ENCODE results near the gene PEPD.

Gene PEPD

DNA sequence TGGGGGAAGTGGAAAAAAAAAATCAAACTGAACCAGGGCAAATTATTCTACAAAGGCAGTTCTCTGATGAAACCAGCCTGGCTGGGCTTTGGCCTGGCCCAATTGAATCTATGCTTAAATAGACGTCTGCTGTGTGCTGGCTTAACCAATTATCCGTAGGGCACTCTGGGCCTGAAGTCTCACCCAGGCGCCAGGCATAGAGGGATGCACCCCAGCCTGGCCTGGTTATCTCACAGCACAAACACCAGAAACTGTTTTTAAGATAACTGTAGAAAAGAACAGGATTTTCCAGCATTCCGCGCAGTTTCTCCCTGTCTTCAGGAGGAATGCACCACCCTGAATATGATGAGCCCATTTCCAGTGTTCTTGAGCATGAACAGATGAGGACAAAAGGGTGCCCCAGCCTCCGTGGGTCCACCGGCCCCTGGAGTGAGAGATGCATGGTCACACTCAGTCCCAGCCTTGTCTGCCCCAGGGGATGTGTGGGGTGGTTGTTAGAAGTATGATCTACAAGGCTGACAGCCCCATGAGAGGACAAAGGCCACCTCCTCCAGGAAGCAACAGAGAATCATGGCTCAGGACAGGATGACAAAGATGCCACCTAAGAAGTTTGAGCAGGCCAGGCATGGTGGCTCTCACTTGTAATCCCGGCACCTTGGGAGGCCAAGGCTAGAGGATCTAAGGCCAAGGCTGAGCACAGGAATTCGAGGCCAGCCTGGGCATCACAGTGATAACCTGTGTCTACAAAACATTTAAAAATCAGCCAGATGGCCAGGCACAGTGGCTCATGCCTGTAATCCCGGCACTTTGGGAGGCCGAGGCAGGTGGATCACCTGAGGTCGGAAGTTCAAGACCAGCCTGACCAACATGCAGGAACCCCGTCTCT, 50.2 kb downstream of the PEPD start:
- DNase-seq, result no peak

GRCh38 chr19:33470686-33471085, 50.9 kb downstream of the PEPD start:
- DNase-seq, result no peak

- DNase-seq, result no peak
These were observed 51.6 kb downstream of the PEPD start for GRCh38 chr19:33470040-33470330.

GRCh38 chr19:33469171-33470039, 52.2 kb downstream of the PEPD start:
- DNase-seq, result no peak

- DNase-seq, result no peak
These were observed 53.0 kb downstream of the PEPD start for GRCh38 chr19:33468361-33469170.

DNA sequence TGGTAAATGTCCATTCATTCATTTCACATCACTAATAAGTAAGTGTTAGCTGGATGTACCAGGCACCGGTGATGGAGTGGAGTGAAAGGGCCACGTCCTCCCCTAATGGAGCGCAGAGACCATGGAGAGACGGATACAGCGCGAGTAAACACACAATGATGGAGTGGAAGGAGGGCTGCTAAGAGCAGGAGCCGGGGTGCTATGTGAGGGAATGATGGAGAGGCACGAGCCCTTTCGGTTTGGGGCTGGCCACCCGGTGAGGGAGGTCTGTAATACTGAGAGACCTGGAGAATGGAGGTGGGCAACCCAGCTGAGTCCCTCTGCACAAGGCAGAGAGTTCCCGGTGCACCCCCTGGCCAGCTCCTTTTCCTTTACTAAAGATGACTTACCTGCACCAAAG, 53.7 kb downstream of the PEPD start:
- no peak for DNase-seq

- DNase-seq, result no peak
These were observed 55.8 kb downstream of the PEPD start for GRCh38 chr19:33465834-33466233.

DNA sequence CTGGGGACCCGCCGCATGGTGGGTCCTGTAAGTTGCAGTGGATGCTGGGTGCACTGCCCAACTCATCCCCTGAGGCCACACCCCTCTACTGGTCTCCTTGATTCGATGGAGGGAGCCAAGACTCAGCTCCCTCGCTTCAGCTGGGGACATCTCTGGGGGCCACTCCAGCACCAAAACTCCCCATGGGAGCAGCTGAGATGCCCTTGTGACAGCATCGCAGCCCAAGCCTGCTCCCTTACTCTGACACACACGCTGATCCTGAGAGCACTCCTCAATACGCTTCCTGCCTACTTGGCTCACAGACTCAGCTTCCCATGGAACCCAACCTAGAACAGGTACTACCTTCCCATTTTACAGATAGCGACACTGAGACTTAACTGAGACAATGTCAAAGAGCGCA, 56.2 kb downstream of the PEPD start:
- DNase-seq, result no peak

DNA sequence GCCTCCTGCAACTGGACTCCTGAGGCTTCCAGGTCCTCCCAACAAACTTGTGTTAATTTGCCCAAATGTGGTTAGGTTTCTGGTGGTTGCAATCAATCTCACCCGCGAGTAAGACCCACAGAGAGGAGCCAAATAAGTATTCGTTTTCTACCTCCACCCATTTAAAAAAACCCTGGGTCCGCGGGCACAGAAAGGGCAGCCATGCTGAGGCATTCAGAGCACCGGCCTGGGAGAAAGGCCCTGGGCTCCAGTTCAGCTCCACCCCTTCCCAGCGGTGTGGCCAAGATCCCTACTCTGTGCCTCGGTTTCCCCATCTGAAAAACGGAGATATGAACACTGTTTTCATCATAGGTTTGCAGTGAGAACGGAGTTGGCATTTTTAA, 56.9 kb downstream of the PEPD start:
- DNase-seq, result no peak

GRCh38 chr19:33464010-33464732, 57.4 kb downstream of the PEPD start:
- no peak for DNase-seq

GRCh38 chr19:33463199-33463598, 58.4 kb downstream of the PEPD start:
- no peak for DNase-seq

- DNase-seq, result no peak
These were observed 59.3 kb downstream of the PEPD start for GRCh38 chr19:33462112-33462791.

DNA sequence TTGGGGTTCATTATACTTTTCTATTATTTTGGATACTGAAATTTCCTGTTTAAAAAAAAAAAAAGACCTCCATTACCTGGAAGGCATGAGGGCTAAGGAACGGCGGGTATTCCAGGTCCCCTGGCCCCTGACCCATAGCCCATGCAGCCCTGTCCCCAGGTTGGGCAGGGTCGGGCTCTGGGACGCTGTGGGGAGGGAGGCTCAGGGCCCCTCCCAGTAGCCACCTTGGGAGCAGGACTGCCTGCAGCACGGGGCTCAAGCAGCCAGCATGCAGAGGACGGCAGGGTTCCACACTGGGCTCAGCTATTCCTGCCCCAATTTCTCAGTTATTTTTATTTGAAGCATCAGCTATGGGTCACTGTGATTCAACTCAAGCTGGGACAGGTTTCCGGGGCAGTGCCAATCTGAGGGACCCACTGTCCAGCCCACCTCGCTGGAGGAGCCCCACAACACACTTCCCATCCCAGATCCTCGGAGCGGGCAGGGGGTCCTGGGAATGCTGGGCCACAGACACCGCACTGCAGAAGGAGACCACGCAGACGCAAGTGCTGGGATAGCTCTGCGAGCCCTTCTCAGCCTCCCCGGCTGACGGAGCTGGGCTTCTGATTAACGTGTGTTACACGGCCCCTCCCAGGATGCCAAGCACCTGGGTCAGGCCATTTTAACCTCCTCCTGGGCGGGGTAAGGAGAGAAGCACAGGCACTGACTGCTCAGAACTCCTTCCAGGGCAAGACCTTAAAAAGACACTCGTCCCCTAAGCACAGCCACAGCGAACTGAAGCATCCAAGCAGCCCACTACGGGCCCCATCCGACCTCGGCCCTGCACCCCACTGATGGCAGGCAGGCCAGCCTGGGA, 60.1 kb downstream of the PEPD start:
- no peak for DNase-seq

- DNase-seq, result no peak
These were observed 61.2 kb downstream of the PEPD start for GRCh38 chr19:33460221-33460908.

- DNase-seq, result no peak
These were observed 62.1 kb downstream of the PEPD start for GRCh38 chr19:33459222-33460090.

GRCh38 chr19:33458807-33459206, 62.8 kb downstream of the PEPD start:
- DNase-seq, result no peak

- no peak for DNase-seq
These were observed 63.4 kb downstream of the PEPD start for GRCh38 chr19:33458171-33458633.

GRCh38 chr19:33456845-33457220, 64.8 kb downstream of the PEPD start:
- no peak for DNase-seq
